ENCODE data around the gene SELENOW.

DNA sequence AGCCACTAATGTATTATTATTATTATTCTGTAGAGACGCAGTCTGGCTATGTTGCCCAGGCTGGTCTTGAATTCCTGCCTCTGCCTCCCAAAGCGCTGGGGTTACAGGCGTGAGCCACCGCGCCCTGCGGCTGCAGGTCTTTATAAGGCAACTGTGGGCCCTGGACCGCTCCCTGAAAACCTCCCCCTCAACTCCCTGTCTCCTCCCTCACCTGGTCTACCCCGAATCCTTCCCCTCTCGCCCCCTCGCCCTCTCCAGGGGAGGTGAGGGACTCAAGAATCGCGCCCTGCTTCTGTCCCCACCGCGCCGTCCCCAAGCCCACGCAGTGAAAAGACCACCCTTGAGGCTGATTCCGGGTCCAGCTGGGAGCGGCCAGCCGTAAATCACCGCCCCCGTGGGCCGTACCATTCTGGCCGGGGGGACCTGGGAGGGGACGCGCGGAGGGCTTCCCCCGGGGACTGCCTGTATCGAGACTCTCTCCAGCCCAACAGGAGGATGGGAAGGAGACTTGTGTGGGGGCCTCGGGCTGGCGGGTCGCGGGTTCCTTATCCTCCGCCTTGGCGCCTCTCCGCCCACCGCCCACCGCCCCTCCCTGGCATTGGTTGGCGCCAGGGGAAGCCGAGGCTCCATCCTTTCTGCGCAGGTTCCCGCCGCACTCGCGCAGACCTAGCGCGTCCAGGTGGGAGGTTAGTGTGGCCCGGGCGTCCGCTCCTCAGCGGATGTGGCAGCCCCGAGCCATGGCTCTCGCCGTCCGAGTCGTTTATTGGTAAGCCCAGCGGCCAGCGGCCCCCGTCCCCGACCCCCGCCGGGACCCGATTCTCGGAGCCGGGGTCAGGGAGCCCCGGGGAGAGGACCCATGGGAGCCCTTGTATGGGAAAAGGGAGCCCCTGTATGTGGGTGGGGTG is at the start of gene SELENOW:
- TF ChIP-seq, protein P1, sequence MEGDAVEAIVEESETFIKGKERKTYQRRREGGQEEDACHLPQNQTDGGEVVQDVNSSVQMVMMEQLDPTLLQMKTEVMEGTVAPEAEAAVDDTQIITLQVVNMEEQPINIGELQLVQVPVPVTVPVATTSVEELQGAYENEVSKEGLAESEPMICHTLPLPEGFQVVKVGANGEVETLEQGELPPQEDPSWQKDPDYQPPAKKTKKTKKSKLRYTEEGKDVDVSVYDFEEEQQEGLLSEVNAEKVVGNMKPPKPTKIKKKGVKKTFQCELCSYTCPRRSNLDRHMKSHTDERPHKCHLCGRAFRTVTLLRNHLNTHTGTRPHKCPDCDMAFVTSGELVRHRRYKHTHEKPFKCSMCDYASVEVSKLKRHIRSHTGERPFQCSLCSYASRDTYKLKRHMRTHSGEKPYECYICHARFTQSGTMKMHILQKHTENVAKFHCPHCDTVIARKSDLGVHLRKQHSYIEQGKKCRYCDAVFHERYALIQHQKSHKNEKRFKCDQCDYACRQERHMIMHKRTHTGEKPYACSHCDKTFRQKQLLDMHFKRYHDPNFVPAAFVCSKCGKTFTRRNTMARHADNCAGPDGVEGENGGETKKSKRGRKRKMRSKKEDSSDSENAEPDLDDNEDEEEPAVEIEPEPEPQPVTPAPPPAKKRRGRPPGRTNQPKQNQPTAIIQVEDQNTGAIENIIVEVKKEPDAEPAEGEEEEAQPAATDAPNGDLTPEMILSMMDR (IDR thresholded peaks at IDR 0.05): no peak
- TF ChIP-seq POLR2A (IDR thresholded peaks at IDR 0.05): peak in 1 of 2 donors; percentile 80

Measured in lower leg skin (tissue), 3 donors.